GM19035 (cell line): Measurements from ENCODE around the gene ZNF888.
A peak's percentile ranks its signal among the peaks of the same experiment; 100 is the strongest.
"Not testable (repeated sequence)": the region's sequence is repeated elsewhere in the genome, so short reads cannot be mapped to it uniquely, and the experiment has no call there.

Experiments used
- ATAC-seq: cut with Tn5 transposase; IDR thresholded peaks from one replicate; pipeline ENCODE4 v1.9.1; 2021; ENCODE audit not compliant: unreplicated experiment

The ZNF888 gene

DNA sequence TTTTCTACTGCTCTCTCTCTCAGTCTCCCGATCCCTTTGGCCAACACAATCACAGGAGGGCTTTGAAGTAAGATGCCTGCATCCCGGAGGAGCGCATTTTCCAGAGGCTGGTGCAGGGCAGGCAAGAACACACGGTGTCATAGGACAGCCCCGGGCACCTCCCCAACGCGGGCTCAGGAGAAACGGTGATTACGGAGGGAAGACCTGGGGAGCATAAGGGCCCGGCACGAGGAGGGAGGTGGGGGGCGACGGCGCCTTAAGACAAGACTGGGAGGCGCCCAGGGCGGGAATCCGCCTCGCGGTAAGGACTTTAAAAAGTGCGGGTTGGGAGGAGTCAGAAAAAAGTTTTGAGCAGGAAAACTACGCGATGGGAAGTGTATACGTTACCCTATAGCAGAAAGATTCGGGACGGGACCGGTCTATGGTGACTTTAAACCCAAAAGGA lies 18.7 kb upstream of the ZNF888 start:
- peak; percentile 19 for ATAC-seq

DNA sequence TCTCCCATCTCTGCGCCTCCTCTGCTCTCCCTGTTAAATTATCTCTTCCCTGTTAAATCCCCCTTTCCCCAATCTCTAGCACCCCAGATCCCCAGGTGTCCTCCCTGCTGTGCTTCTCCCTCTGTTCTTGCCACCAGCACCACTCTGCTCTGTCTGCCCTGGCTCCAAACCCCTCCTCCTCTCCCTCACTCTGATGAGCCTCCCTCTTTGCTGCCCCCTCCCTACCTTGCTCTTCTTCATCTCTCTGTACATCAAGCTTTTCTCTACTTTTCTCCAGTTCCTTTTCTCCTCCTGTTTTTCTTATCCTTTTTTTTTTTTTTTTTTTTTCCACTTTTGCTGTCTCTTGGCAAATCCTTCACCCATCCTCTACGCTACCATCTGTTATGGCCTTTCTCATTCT lies 18.3 kb upstream of the ZNF888 start:
- ATAC-seq: not testable (repeated sequence)

DNA sequence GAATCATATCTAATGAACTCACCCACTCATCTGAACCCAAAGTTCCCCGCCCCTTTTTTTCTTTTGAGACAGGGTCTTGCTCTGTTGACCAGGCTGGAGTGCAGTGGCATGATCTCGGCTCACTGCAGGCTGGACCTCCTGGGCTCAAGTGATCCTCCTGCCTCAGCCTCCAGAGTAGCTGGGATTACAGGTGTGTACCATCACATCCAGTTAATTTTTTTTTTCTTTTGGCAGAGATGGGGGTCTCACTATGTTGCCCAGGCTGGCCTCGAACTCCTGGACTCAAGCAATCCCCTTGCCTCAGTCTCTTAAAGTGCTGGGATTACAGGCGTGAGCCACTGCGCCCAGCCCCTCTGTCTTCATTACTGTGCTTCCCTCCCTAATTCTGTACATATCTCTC lies 17.7 kb upstream of the ZNF888 start:
- ATAC-seq: not testable (repeated sequence)

GRCh38 chr19:52938761-52939160 lies 15.5 kb upstream of the ZNF888 start:
- no peak for ATAC-seq

DNA sequence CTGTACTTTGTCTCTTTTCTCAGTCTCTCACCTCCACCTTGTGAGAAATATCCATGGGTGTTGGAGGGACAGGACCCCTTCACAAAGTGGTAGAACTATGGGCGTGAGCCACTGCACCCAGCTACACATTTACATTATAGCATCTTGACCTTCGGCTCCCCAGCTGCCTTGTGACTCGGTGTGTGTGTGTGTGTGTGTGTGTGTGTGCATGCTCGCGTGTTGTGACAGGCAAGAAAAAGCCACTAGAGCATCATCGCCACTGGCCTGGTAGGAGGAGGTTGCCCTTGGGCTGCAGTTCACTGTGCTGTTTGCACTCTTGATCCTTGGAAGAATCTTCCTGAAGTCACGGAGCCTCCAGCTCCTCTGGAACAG lies 13.7 kb upstream of the ZNF888 start:
- ATAC-seq: no peak

DNA sequence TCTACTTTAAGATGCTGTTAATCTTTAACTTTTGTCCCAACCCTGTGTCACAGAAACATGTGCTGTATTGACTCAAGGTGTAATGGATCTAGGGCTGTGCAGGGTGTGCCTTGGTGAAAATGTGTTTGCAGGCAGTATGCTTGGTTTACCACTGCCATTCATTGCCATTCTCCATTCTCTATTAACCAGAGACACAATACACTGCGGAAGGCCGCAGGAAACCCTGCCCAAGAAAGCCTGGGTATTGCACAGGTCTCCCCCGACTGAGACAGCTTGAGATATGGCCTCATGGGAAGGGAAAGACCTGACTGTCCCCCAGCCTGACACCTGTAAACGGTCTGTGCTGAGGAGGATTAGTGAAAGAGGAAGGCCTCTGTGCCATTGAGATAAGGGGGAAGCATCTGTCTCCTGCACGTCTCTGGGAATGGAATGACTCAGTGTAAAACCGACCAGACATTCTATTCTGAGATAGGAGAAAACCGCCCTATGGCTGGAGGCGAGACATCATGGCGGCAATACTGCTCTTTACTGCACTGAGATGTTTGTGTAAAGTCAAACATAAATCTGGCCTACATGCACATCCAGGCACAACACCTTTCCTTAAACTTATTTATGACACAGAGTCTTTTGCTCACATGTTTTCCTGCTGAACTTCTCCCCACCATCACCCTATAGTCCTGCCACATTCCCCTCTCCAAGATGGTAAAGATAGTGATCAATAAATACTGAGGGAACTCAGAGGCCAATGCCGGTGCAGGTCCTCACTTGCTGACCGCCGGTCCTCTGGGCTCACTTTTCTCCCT lies 13.1 kb upstream of the ZNF888 start:
- ATAC-seq: no peak

DNA sequence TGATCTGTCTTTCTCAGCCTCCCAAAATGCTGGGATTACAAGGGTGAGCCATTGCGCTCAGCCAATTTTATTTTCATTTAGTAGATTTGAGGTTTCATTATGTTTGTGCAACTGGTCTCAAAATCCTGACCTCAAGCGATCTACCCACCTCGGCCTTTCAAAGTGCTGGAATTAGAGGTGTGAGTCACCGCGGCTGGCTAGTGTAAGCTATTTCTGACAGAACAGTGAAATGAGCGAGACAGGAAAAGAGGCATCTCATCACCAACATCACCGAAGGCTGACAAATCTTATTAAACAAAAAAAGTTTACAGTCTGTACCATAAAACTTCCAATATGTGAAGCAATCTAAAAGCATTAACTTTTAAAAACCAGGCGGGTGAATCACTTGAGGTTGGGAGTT lies 12.2 kb upstream of the ZNF888 start:
- no peak for ATAC-seq

DNA sequence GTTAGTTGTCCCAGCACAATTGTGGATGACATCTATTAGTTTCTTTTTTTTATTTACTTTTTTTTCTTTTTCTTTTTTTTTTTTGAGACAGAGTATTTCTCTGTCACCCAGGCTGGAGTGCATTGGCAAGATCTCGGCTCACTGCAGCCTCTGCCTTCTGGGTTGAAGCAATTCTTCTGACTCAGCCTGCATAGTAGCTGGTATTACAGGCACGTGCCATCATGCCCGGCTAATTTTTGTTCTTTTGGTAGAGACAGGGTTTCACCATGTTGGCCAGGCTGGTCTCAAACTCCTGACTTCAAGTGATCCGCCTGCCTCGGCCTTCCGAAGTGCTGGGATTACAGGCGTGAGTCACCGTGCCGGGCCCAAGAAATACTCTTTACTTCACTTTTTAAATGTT lies 1.4 kb upstream of the ZNF888 start:
- ATAC-seq: not testable (repeated sequence)

- ATAC-seq: no peak
Observed at GRCh38 chr19:52923778-52924593, 758 bp upstream of the ZNF888 start.

DNA sequence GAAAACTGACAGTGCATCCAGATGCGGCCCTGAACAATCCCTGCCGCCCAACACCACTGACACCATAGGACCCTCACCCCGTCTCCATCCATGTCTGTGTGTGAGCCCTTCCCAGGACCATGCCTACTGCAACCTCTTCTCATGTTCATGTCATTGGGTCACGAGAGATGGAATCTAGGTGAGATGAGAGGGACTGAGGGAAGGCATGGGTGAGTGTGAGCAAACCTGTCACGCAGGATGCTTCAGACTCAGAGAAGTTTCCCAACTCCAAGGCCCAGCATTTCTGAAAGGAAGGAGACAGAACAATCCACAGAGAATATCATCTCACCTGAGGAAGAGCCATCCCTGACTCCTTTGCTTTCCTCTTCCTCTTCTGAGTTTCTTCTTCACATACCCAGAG lies 5.7 kb downstream of the ZNF888 start:
- ATAC-seq: no peak

DNA sequence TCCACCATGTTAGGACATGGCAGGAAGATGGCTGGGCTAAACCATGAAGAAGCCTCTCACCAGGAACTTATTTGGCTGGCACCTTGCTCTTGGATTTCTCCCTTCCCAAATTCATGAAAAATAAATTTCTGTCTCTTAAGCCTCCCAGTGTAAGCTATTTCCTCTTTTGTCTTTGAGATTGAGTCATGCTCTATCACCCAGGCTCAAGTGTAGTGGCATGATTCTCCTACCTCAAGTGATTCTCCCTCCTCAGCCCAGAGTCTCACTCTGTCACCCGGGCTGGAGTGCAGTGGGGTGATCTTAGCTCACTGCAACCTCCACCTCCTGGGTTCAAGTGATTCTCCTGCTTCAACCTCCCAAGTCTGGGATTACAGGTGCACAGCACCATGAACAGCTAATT lies 12.6 kb downstream of the ZNF888 start:
- no peak for ATAC-seq

GRCh38 chr19:52904052-52904780 lies 19.0 kb downstream of the ZNF888 start:
- not testable (repeated sequence) for ATAC-seq

GRCh38 chr19:52901842-52902241 lies 21.4 kb downstream of the ZNF888 start:
- ATAC-seq: no peak

DNA sequence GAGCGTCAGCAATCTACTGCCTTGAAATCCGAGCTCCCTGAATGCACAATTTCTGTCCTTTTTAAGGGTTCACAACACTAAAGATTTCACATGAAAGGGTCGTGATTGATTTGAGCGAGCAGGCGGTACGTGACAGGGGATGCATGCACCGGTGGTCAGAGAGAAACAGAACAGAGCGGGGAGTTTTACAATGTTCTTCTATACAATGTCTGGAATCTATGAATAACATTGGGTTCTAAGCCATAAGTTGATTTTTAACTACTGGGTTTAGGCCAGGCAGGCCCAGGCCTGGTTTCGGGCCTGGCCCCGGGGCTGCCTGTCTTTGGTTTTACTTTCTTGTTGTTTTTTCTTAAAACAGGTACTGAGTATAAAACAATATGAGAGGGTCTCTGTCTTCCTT lies 24.6 kb downstream of the ZNF888 start:
- not testable (repeated sequence) for ATAC-seq

GRCh38 chr19:52898101-52898500 lies 25.1 kb downstream of the ZNF888 start:
- no peak for ATAC-seq

GRCh38 chr19:52897138-52897935 lies 25.9 kb downstream of the ZNF888 start, which contains the start of gene ZNF320:
ZNF320 (minus strand) TSS chr19:52897635; CDS start chr19:52890255, 7,380 bp downstream.
- ATAC-seq: peak; percentile 98

DNA sequence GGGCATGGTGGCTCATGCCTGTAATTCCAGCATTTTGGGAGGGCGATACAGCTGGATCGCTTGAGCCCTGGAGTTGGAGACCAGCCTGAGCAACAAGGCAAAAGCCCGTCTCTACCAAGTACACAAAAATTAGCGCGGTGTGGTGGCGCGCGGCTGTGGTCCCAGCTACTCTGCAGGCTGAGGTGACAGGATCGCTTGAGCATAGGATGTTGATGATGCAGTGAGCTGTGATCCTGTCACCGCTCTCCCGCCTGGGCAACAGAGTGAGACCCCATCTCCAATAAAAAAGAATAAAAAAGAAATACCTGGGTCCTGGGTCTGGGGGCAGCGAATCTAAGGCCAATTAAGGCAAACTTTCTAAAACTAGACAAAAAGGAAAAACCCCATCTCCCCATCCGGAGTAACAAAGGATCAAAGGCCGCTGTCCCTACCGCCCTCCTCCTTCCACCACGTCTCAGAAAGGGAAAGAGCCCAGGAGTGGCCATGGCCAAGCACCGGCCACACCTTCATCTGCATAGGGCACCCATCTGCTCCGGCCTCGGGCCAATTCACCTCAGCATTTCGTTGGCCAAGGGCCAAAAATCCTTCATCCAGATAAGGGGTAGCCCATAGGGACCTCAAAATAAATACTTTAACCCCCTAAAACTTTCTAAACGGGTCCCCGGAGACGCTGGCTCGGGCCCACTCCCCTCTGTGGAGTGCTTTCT lies 26.6 kb downstream of the ZNF888 start:
- no peak for ATAC-seq

- ATAC-seq: no peak
Observed at GRCh38 chr19:52891336-52891735, 31.9 kb downstream of the ZNF888 start.

DNA sequence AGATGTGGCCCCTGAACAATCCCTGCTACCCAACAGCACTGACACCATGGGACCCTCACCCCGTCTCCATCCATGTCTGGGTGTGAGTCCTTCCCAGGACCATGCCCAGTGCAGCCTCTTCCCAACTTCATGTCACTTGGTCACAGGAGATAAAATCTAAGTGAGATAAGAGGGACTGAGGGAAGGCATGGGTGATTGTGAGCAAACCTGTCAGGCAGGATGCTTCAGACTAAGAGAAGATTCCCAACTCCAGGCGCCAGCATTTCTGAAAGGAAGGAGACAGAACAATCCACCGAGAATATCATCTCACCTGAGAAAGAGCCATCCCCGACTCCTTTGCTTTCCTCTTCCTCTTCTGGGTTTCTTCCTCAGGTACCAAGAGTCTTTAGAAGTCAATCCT lies 33.3 kb downstream of the ZNF888 start:
- ATAC-seq: no peak

DNA sequence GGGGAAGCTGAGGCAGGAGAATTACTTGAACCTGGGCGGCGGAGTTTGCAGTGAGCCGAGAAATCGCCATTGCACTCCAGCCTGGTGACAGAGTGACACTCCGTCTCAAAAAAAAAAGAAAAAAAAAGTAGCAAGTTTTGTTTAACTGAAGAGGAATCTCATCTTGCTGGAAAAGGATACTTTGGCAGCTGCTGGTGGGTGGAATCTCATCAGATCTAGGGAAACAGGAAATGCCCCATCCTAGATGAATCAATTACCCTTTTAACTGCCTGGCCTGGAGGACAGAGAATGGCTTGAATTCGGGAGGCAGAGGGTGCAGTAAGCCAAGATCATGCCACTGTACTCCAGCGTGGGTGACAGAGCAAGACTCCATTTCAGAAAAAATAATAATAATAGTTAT lies 34.2 kb downstream of the ZNF888 start:
- ATAC-seq: no peak
